HuH-7 (cell line): Measurements from ENCODE around the gene ADAM11.
"Not testable (repeated sequence)": the region's sequence is repeated elsewhere in the genome, so short reads cannot be mapped to it uniquely, and the experiment has no call there.

Source experiments
- DNase-seq: peaks from one replicate; pipeline ENCODE4 v3.0.0; 2011; ENCODE audit warnings: low spot score

The ADAM11 gene

GRCh38 chr17:44758414-44759085, at the start of gene ADAM11:
Gene ADAM11, plus strand, starts transcription at chr17:44758988. Its CDS starts 212 bp downstream, at chr17:44759200.
- DNase-seq = no peak

GRCh38 chr17:44719444-44719843, 39.3 kb upstream of the ADAM11 start:
- DNase-seq = no peak

GRCh38 chr17:44722254-44722653, 36.5 kb upstream of the ADAM11 start:
- DNase-seq = no peak

- not testable (repeated sequence) for DNase-seq
Measured at GRCh38 chr17:44726121-44726520, 32.7 kb upstream of the ADAM11 start.

GRCh38 chr17:44733753-44734152, 25.0 kb upstream of the ADAM11 start:
- DNase-seq = peak; percentile 56

GRCh38 chr17:44734272-44734671, 24.5 kb upstream of the ADAM11 start:
- DNase-seq = no peak

- no peak for DNase-seq
Measured at GRCh38 chr17:44736551-44737240, 22.1 kb upstream of the ADAM11 start.

GRCh38 chr17:44738214-44738906, 20.4 kb upstream of the ADAM11 start:
- DNase-seq = no peak

GRCh38 chr17:44741316-44741715, 17.5 kb upstream of the ADAM11 start:
- DNase-seq = no peak

GRCh38 chr17:44745301-44745700, 13.5 kb upstream of the ADAM11 start:
- no peak for DNase-seq

- DNase-seq = not testable (repeated sequence)
Measured at GRCh38 chr17:44745738-44746137, 13.1 kb upstream of the ADAM11 start.

GRCh38 chr17:44747566-44747965, 11.2 kb upstream of the ADAM11 start:
- DNase-seq = no peak

- DNase-seq = no peak
Measured at GRCh38 chr17:44749076-44749979, 9.5 kb upstream of the ADAM11 start.

- no peak for DNase-seq
Measured at GRCh38 chr17:44749980-44750318, 8.8 kb upstream of the ADAM11 start.

- DNase-seq = no peak
Measured at GRCh38 chr17:44751331-44751730, 7.5 kb upstream of the ADAM11 start.

GRCh38 chr17:44751806-44752205, 7.0 kb upstream of the ADAM11 start:
- no peak for DNase-seq

GRCh38 chr17:44752953-44753861, 5.6 kb upstream of the ADAM11 start:
- DNase-seq = no peak

- no peak for DNase-seq
Measured at GRCh38 chr17:44754276-44754675, 4.5 kb upstream of the ADAM11 start.

- not testable (repeated sequence) for DNase-seq
Measured at GRCh38 chr17:44755180-44755579, 3.6 kb upstream of the ADAM11 start.

GRCh38 chr17:44757045-44757917, 1.5 kb upstream of the ADAM11 start:
- DNase-seq = no peak
